Head of caudate nucleus (tissue), 42 donors: ENCODE results near the gene CABS1.

Experiments
- DNase-seq, 42 donors: peaks; one replicate each; pipeline versions ENCODE4 v3.0.0 to v3.0.0-alpha.2; 2020 to 2021; ENCODE audit warnings: mixed read lengths in 7 of 42
- intact Hi-C: fragments of 100-400 bp; cut with DNase I; formaldehyde crosslinking; loops from one replicate; pipeline ENCODE4 v1.15.0; 2022

CABS1 gene

GRCh38 chr4:70334681-70335080 is at the start of gene CABS1:
TSS of gene CABS1 (plus strand) at chr4:70334981. CDS start at chr4:70335040, 59 bp downstream.
- DNase-seq, result no peak
- intact Hi-C loops, result no loop called here

- intact Hi-C loops, result no loop called here
Observed at GRCh38 chr4:70288651-70289050, 46.1 kb upstream of the CABS1 start.

GRCh38 chr4:70291341-70291740 is 43.4 kb upstream of the CABS1 start:
- no peak for DNase-seq

More at GRCh38 chr4:70288651-70289050, 46.1 kb upstream of the CABS1 start:
- no peak for DNase-seq

DNA sequence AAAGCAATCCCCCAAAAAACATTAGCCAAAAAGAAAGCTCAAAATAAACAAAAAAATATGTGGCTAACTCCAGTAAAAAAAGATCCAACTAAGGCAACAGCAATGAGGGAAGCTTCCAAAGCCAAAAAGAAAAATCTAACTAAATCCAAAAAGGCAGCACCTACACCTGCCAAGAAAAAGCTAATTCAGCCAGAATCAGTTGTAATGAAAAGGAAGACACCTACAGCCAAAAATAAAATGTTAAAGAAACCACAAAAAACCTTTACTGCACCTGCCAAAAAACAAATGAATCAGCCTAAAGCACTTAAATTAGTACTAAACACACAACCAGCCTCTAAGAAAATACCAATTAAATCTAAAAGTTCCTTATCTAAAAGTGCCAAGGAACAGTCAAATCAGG is 37.2 kb upstream of the CABS1 start:
- no peak for DNase-seq
- intact Hi-C loops, result no loop called here

More at GRCh38 chr4:70291341-70291740, 43.4 kb upstream of the CABS1 start:
- intact Hi-C loops, result no loop called here

- intact Hi-C loops, result no loop called here
- no peak for DNase-seq
Observed at GRCh38 chr4:70298051-70298450, 36.7 kb upstream of the CABS1 start.

- intact Hi-C loops, result no loop called here
- no peak for DNase-seq
Observed at GRCh38 chr4:70299643-70300042, 35.1 kb upstream of the CABS1 start.

GRCh38 chr4:70300215-70300614 is 34.6 kb upstream of the CABS1 start:
- intact Hi-C loops, result no loop called here
- DNase-seq, result no peak

DNA sequence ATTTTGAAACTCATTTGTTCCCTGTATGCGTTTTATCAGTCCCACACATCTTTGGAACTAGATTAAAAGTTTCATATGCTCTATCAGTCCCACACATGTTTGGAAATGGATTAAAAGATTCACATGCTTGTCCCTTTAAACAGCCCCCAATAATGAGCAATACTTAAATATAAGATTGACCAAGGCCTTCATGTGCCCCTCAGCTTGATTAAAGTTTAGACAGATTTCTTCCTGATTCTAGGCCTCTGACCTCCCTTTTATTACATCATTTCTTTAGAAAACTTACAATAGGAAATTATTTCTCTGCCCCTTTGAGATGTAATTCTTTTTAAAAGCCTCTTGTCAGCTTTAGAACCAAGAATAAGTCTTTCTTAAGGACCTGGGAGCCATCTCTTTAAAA is 31.7 kb upstream of the CABS1 start:
- DNase-seq, result no peak
- intact Hi-C loops, result no loop called here

GRCh38 chr4:70305601-70306000 is 29.2 kb upstream of the CABS1 start:
- DNase-seq, result no peak

DNA sequence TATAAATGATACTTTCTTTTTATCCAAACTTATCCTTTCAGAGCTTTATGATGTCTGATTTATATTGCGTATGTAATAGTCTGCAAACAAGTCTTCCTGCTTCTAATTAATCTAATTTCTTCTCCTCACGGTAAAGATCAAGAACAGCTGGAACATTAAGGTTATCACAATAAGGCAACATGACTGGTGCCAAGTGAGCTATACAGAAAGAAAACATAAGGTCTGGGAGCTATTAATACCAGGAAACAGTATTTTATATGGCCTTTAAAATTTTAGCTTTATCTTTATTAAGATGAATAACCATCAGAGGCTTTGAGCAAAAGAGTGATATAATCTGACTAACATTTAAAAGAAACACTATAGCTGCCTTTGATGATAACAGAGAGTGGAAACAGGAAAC is 28.7 kb upstream of the CABS1 start:
- no peak for DNase-seq
- intact Hi-C loops, result no loop called here

More at GRCh38 chr4:70305601-70306000, 29.2 kb upstream of the CABS1 start:
- intact Hi-C loops, result no loop called here

DNA sequence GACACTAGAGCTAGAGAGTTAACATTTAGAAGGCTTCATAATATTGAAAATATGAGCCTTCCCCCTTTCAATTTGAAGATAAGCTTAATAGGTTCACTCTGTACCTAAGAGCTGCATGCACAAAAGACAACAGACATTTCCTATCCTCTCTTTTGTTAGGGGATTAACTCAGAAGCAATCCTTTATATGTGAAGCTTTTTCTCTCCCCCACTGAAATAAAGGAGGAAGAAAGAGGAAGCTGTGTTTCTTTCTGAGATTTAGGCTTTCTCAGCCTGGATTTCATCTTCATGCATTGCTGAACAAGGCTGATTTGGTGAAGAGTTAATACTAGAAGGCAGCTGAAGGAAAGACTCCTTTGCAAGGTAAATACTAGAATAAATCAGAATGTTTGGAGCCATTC is 21.0 kb upstream of the CABS1 start:
- no peak for DNase-seq
- intact Hi-C loops, result no loop called here

DNA sequence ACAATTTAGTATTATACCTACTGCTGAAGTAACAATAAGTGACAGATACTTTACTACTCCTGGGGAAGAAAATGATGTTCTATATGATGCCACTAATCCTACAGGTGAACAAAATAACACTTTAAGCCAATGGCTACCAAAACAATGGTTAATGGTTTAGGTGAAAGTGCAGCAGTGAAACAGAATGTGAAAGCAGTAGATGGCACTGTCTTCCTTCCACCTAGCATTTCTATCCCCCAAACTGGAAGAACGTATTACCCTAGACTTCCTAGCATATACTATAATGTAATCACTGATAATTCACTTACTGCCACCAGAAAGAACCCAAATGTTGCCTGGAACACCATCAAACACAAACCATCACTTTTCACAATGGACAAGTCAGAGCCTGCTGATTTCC is 18.9 kb upstream of the CABS1 start:
- no peak for DNase-seq
- intact Hi-C loops, result no loop called here

- intact Hi-C loops, result no loop called here
- no peak for DNase-seq
Observed at GRCh38 chr4:70326052-70326451, 8.7 kb upstream of the CABS1 start.

- DNase-seq, result no peak
- intact Hi-C loops, result no loop called here
Observed at GRCh38 chr4:70336043-70336442, 1.3 kb downstream of the CABS1 start.

DNA sequence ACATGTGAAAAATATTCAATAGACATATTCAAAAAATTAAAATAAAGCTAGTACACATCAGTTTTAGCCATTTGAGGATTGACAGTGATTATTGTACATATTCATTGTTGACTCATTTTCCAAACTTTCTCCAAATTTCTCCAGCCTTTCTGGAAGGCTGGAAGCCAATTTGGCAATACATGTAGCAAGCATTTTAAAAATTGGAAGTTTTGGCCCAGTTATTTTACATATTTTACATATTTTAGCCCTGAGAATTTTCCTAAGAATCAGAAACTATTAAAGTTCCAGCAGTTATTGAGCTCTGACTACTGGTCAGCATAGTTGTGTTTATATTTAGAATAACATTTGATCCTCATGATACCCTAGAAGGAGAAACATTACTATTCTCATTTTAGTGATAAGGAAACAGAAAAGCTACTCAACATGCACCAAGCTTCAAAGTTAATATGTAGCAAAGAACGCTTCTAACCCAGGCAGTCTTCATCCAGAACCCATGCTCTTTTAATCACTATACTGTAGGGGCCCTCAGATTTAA is 3.2 kb downstream of the CABS1 start:
- intact Hi-C loops, result no loop called here
- no peak for DNase-seq

DNA sequence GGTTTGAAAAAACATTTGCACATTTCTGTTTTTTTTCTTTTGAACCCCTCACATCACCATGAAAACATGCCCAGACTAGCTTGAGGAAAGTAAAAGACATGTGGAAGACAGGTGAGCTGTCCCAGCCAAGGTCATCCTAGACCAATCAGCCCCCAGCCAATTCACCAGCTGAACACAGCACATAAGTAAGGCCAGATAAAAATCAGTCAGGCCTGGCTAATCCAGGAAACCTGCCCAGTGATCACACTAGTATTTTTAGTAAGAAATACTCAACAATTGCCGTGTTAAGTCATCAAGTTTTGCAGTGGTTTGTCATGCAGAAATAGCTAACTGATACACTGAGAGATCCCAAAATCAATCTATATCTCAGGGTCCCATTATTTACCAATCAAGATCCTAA is 21.4 kb downstream of the CABS1 start:
- intact Hi-C loops, result no loop called here
- DNase-seq, result no peak

DNA sequence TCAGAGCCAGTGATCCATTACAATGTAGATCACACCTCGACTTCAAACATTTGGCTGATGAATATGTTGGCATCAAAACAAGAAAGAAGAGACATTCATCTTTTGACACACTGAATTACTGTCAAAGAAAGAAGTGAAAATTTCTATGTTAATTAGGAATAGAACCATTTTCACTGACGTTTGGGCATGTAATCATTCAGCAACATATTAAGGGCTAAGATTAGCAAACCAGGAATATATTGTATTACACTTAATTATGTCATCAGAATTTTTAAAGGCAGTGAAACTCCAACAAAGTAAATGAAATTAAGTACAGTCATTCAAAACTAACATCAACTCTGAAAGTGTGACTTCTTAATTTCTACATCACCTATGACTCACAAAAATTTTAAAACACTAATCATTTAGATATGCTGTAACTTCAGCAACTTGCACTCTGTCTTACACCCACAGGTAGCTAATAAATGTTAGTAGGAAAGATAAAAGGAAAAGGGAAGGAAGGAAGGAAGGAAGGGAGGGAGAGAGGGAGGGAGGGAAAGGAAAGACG is 24.4 kb downstream of the CABS1 start:
- intact Hi-C loops, result no loop called here
- DNase-seq, result no peak

DNA sequence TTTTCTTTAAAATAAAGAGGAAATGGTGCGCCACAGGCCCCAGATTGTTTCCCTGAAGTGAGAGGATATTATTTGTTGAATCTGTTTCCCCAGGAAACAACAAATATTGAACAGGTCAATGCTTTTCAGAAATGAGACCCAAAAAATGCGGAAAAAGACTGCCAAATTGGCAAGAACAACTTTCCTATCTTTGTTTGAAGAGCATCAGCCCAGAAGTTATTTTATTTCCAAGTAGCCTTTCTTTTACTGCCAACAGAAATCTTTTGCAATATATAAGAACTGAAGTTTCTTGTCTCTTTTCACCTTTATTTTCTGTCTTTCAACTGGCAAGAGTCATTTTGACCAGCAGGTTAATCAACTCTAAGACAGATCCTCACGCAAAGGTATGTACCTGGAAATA is 25.7 kb downstream of the CABS1 start, which contains the start of gene SMR3A:
Gene SMR3A, plus strand, starts transcription at position 301 of the 400 bp plus-strand sequence. CDS start 1,356 bp downstream, outside the sequence.
- no peak for DNase-seq
- intact Hi-C loops, result no loop called here

- no peak for DNase-seq
- intact Hi-C loops, result no loop called here
Observed at GRCh38 chr4:70364002-70364401, 29.2 kb downstream of the CABS1 start.

DNA sequence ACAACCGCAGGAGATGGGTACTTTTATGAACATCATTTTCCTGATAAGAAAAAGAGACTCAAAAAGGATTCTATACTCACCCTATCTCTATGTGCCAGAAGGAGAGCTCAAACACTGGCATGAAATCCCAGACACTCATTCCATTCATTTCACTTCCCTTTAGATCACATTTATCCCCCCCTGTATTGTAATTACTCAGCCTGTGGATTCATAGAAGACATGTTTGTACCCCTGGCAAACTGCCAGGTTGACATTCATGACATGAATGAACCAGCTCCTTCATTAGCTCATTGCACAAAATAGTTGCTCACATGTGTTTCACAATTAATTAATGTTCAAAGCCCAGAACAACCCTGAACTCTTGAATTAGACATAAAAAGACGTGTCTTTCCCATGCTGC is 30.7 kb downstream of the CABS1 start:
- intact Hi-C loops, result no loop called here
- DNase-seq, result no peak

- DNase-seq, result no peak
- intact Hi-C loops, result no loop called here
Observed at GRCh38 chr4:70367813-70368212, 33.0 kb downstream of the CABS1 start.
